Ovary (tissue), 3 donors: Measurements from ENCODE around the gene ATP2C2.

Experiments used
- POLR2A ChIP-seq: fragments of 450-650 bp; IDR thresholded peaks from one replicate; pipeline ENCODE4 v1.6.1; 2017; ENCODE audit warnings: antibody characterized with exemption, mild to moderate bottlenecking, moderate library complexity
- TF ChIP-seq, protein P1 (sequence below), 3 donors: fragments of 450-650 bp in 2 of 3; fragments of 200-600 bp in 1 of 3; IDR thresholded peaks; one replicate each; pipeline versions ENCODE4 v1.5.1 to v1.8.0; 2016 to 2022; ENCODE audit warnings: antibody characterized with exemption in 3 of 3, mild to moderate bottlenecking in 1 of 3
- donor health status: DM: no; HTN: no; CAD: no.

DNA sequence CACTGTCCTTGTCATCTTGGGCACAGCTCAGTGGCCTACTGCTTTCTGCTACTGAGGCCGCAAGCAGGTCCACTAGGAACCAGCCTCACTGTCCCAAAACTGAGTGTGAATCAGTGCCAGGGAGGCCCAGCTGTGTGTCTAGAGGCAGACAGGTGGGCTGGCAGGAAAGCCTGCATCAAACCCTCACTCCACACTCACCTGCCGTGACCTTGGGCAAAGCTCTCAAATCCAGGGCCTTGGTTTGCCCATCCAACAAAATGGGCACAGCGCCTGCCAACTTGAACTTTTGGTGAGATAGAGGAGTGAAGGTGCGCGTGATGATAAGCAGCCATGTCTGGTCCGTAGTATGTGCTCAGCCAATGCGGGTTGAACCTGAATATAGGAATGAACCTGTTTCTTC, 14.8 kb downstream of the ATP2C2 start:
- TF ChIP-seq, protein P1, sequence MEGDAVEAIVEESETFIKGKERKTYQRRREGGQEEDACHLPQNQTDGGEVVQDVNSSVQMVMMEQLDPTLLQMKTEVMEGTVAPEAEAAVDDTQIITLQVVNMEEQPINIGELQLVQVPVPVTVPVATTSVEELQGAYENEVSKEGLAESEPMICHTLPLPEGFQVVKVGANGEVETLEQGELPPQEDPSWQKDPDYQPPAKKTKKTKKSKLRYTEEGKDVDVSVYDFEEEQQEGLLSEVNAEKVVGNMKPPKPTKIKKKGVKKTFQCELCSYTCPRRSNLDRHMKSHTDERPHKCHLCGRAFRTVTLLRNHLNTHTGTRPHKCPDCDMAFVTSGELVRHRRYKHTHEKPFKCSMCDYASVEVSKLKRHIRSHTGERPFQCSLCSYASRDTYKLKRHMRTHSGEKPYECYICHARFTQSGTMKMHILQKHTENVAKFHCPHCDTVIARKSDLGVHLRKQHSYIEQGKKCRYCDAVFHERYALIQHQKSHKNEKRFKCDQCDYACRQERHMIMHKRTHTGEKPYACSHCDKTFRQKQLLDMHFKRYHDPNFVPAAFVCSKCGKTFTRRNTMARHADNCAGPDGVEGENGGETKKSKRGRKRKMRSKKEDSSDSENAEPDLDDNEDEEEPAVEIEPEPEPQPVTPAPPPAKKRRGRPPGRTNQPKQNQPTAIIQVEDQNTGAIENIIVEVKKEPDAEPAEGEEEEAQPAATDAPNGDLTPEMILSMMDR (IDR thresholded peaks at IDR 0.05), result no peak
- TF ChIP-seq POLR2A, result no peak
